H1 (cell line): Measurements from ENCODE around the gene AMBP. TPM values are rescaled to one million over a fixed set of nuclear protein-coding genes. Genes with fewer than 3 reads are reported as not detected.
A peak's percentile ranks its signal among the peaks of the same experiment; 100 is the strongest.

Source experiments
- CTCF ChIA-PET: fragments of 300-600 bp; sonication (Branson Sonifier 250); formaldehyde crosslinking; loops from one replicate; lab custom pipeline; 2021; ENCODE audit not compliant: partially characterized antibody; lab: Charles Lee
- POLR2A ChIA-PET: fragments of 300-600 bp; sonication (Branson Sonifier 250); formaldehyde crosslinking; loops from one replicate; lab custom pipeline; 2021; ENCODE audit warnings: inconsistent platforms; ENCODE audit not compliant: partially characterized antibody; lab: Charles Lee
- DNase-seq, 2 experiments: peaks; one replicate each; pipeline versions ENCODE4 v3.0.0 to v3.0.0-alpha.2; 2010 to 2022; ENCODE audit warnings: low spot score in 2 of 2, low read depth in 1 of 2, mixed read lengths in 1 of 2
- FAIRE-seq: peaks from 2 replicates; lab custom pipeline; 2011; peaks lifted over from hg19 to GRCh38; lab: Jason Lieb, UNC
- H2AFZ ChIP-seq: 2 replicates; pipeline ENCODE4 v1.8.1; 2012; ENCODE audit warnings: low read length, inconsistent platforms
- H2AK5ac ChIP-seq: 2 replicates; pipeline ENCODE4 v1.6.1; 2013; ENCODE audit warnings: low read depth, low read length
- H2BK120ac ChIP-seq: replicated peaks from 2 replicates; pipeline ENCODE3; 2013; ENCODE audit warnings: low read depth, low read length, inconsistent platforms
- H2BK12ac ChIP-seq: 2 replicates; pipeline ENCODE4 v1.6.1; 2013; ENCODE audit warnings: low read depth, low read length
- H2BK15ac ChIP-seq: 2 replicates; pipeline ENCODE4 v1.6.1; 2013; ENCODE audit warnings: low read length
- H2BK20ac ChIP-seq: 2 replicates; pipeline ENCODE4 v1.6.1; 2013; ENCODE audit warnings: low read length
- H2BK5ac ChIP-seq: 2 replicates; pipeline ENCODE4 v1.6.1; 2013; ENCODE audit warnings: low read depth, low read length
- H3K14ac ChIP-seq: 2 replicates; pipeline ENCODE4 v1.6.1; 2013; ENCODE audit warnings: inconsistent platforms; ENCODE audit not compliant: insufficient read length
- H3K18ac ChIP-seq: 2 replicates; pipeline ENCODE4 v1.6.1; 2013; ENCODE audit warnings: low read length; ENCODE audit errors: extremely low read depth
- H3K23ac ChIP-seq: 2 replicates; pipeline ENCODE4 v1.6.1; 2013; ENCODE audit warnings: inconsistent platforms; ENCODE audit not compliant: insufficient read length
- H3K23me2 ChIP-seq: 2 replicates; pipeline ENCODE4 v1.6.1; 2013; ENCODE audit warnings: low read depth, low read length
- H3K27ac ChIP-seq: 2 replicates; pipeline ENCODE4 v1.6.1; 2011; ENCODE audit warnings: low read depth, low read length, inconsistent platforms
- H3K27me3 ChIP-seq, 4 experiments: replicated peaks in 1 of 4; 1 replicate in 1 of 4; 2 replicates in 3 of 4; pipeline versions ENCODE4 v1.6.1 to v1.8.1; 2011 to 2013; ENCODE audit warnings: low read length in 3 of 4, mild to moderate bottlenecking in 3 of 4, inconsistent platforms in 2 of 4, mixed read lengths in 2 of 4, moderate library complexity in 1 of 4; ENCODE audit not compliant: control insufficient read depth in 3 of 4, insufficient read depth in 3 of 4; ENCODE audit errors: extremely low read depth in 1 of 4
- H3K36me3 ChIP-seq, 4 experiments: 2 replicates each; pipeline versions ENCODE4 v1.6.1 to v1.8.1; 2011 to 2013; ENCODE audit warnings: mild to moderate bottlenecking in 4 of 4, low read length in 3 of 4, moderate library complexity in 2 of 4, control low read depth in 1 of 4, inconsistent platforms in 1 of 4; ENCODE audit not compliant: insufficient read depth in 4 of 4, control insufficient read depth in 2 of 4
- H3K4ac ChIP-seq: replicated peaks from 2 replicates; pipeline ENCODE3; 2013; ENCODE audit warnings: low read length, low read depth, mixed read lengths, inconsistent platforms; ENCODE audit not compliant: insufficient read length
- H3K4me1 ChIP-seq, 4 experiments: replicated peaks in 1 of 4; 1 replicate in 1 of 4; 2 replicates in 3 of 4; pipeline versions ENCODE4 v1.6.1 to v1.8.1; 2011 to 2013; ENCODE audit warnings: low read length in 3 of 4, inconsistent platforms in 2 of 4, mixed read lengths in 1 of 4; ENCODE audit not compliant: insufficient read depth in 4 of 4, control insufficient read depth in 3 of 4
- H3K4me2 ChIP-seq, 2 experiments: 2 replicates each; pipeline versions ENCODE4 v1.6.1 to v1.8.1; 2011 to 2013; ENCODE audit warnings: low read depth in 2 of 2, low read length in 2 of 2, control low read depth in 1 of 2, inconsistent platforms in 1 of 2, mild to moderate bottlenecking in 1 of 2; ENCODE audit not compliant: insufficient read depth in 1 of 2
- H3K4me3 ChIP-seq, 4 experiments: fragments of 200-600, 300-600 bp in 1 of 4; sonication (generic), shearing (Covaris generic), sonication (Bioruptor Twin) in 1 of 4; 2 replicates each; pipeline versions ENCODE4 v1.5.1 to v1.8.1; 2011 to 2016; ENCODE audit warnings: low read length in 4 of 4, low read depth in 3 of 4, control low read depth in 2 of 4, inconsistent platforms in 2 of 4, mild to moderate bottlenecking in 2 of 4, mixed read lengths in 1 of 4, moderate library complexity in 1 of 4; ENCODE audit not compliant: insufficient read depth in 2 of 4; ENCODE audit errors: extremely low read depth in 1 of 4
- H3K56ac ChIP-seq: replicated peaks from 2 replicates; pipeline ENCODE3; 2013; ENCODE audit warnings: low read depth, mild to moderate bottlenecking, mixed read lengths, low read length, inconsistent platforms; ENCODE audit not compliant: insufficient read length
- H3K79me1 ChIP-seq: 2 replicates; pipeline ENCODE4 v1.6.1; 2013; ENCODE audit warnings: low read depth, low read length, control low read depth
- H3K79me2 ChIP-seq, 2 experiments: 2 replicates each; pipeline versions ENCODE4 v1.6.1 to v1.8.1; 2012 to 2013; ENCODE audit warnings: low read length in 2 of 2, mild to moderate bottlenecking in 2 of 2, inconsistent platforms in 1 of 2; ENCODE audit not compliant: insufficient read depth in 2 of 2, control insufficient read depth in 1 of 2
- H3K9ac ChIP-seq, 4 experiments: replicated peaks in 1 of 4; 1 replicate in 1 of 4; 2 replicates in 3 of 4; pipeline versions ENCODE4 v1.6.1 to v1.8.1; 2011 to 2013; ENCODE audit warnings: low read depth in 3 of 4, low read length in 3 of 4, control low read depth in 2 of 4, mild to moderate bottlenecking in 2 of 4, moderate library complexity in 2 of 4, inconsistent platforms in 1 of 4; ENCODE audit errors: extremely low read depth in 1 of 4
- H3K9me3 ChIP-seq, 2 experiments: 2 replicates each; pipeline versions ENCODE4 v1.6.1 to v1.8.1; 2012 to 2013; ENCODE audit warnings: mild to moderate bottlenecking in 2 of 2, moderate library complexity in 2 of 2, control low read depth in 1 of 2, inconsistent platforms in 1 of 2, low read depth in 1 of 2, low read length in 1 of 2, mixed read lengths in 1 of 2; ENCODE audit not compliant: insufficient read depth in 2 of 2
- H4K20me1 ChIP-seq, 2 experiments: replicated peaks in 1 of 2; 2 replicates each; pipeline versions ENCODE3 to v1.8.1; 2011 to 2013; ENCODE audit warnings: inconsistent platforms in 2 of 2, low read length in 2 of 2, mild to moderate bottlenecking in 1 of 2; ENCODE audit not compliant: insufficient read depth in 2 of 2, control insufficient read depth in 1 of 2
- H4K5ac ChIP-seq: 2 replicates; pipeline ENCODE4 v1.6.1; 2013; ENCODE audit warnings: low read length, low read depth, mixed read lengths, inconsistent platforms; ENCODE audit not compliant: insufficient read length
- H4K8ac ChIP-seq: 2 replicates; pipeline ENCODE4 v1.8.0; 2013; ENCODE audit warnings: mild to moderate bottlenecking, moderate library complexity, low read length, inconsistent platforms; ENCODE audit not compliant: insufficient read depth; ENCODE audit errors: extremely low read depth
- H4K91ac ChIP-seq: replicated peaks from 2 replicates; pipeline ENCODE3; 2013; ENCODE audit warnings: low read length, mixed read lengths, inconsistent platforms; ENCODE audit not compliant: insufficient read length
- PHF8 ChIP-seq: fragments of 200-600 bp; sonication (generic); conservative IDR thresholded peaks from 2 replicates; pipeline ENCODE4 v1.7.1; 2012; ENCODE audit warnings: low read depth, mild to moderate bottlenecking, inconsistent platforms, low read length, moderate library complexity
- TAF7 ChIP-seq: optimal IDR thresholded peaks from 2 replicates; pipeline ENCODE3; 2011; ENCODE audit warnings: low read depth, mild to moderate bottlenecking, inconsistent platforms, low read length, moderate library complexity, borderline replicate concordance
- WGBS, 2 experiments: shearing (Covaris generic) in 1 of 2; methylation state at CpG; one replicate each; pipeline versions ENCODE4 v1.1.6 to v1.1.7; 2013 to 2015; ENCODE audit warnings: low lambda C conversion rate in 2 of 2, mixed read lengths in 2 of 2, inconsistent platforms in 1 of 2, low coverage in 1 of 2, missing lambda C conversion rate in 1 of 2; ENCODE audit not compliant: insufficient replicate concordance in 2 of 2, insufficient coverage in 1 of 2, insufficient read length in 1 of 2; ENCODE audit errors: extremely low coverage in 1 of 2, missing lambda C conversion rate in 1 of 2; 5-methylcytosine and 5-hydroxymethylcytosine counted together
- polyA plus RNA-seq, 7 experiments: library from polyadenylated mRNA; depleted of rRNA in 3 of 7; stranded (reverse) in 5 of 7; unstranded in 2 of 7; fragments of >200 nt in 5 of 7; fragments of 200-250 nt in 2 of 7; gene quantifications; 1 replicate in 5 of 7; 2 replicates in 1 of 7; 4 replicates in 1 of 7; pipeline versions ENCODE4 v1.2.1 to v1.2.3, GENCODE V29; 2011 to 2013; ENCODE audit warnings: missing spikeins in 2 of 7, mixed read lengths in 2 of 7
- total RNA-seq: library from RNA; stranded (reverse); fragmentation: NEBNext Ultra II Directional; extraction: Animal tissue kit (Norgen Biotek cat#: 25700); gene quantifications from 2 replicates; pipeline ENCODE4 v1.2.1, GENCODE V29; 2021

Gene AMBP
- total and polyA plus RNA-seq, 2 of the 8 experiments (the other 6 are each of a cell fraction or from before 2014, with no cell fraction given): 3.0 to 4.0 TPM

GRCh38 chr9:114109124-114109523 is 31.0 kb upstream of the AMBP start:
- H3K27me3 ChIP-seq: peaks cover 0 to 17% (median 5%) of the 10 kb centered on the region in 4 experiments; a peak in 3 of 7 replicates
- DNase-seq: no peak
- no peaks in the 10 kb centered on the region for H3K79me1 ChIP-seq
- H2BK5ac ChIP-seq: 0 out of 2 replicates have a peak overlapping the region, but pooled peaks have one; percentile 44
- no peak overlapping the region for H4K91ac ChIP-seq
- no peaks in the 10 kb centered on the region for H4K20me1 ChIP-seq
- H3K4me1 ChIP-seq: peaks cover 0 to 9% (median 7%) of the 10 kb centered on the region in 4 experiments; a peak in 6 of 7 replicates
- no peak overlapping the region for H2BK120ac ChIP-seq
- H4K5ac ChIP-seq: no peak overlapping the region
- H2BK20ac ChIP-seq: peak overlapping the region; percentile 13; the same call in 1 of the 2 replicates
- H2BK15ac ChIP-seq: no peak overlapping the region; the same call in 1 of the 2 replicates
- H3K23me2 ChIP-seq: no peaks in the 10 kb centered on the region; the same call in 1 of the 2 replicates
- no peak overlapping the region for H3K18ac ChIP-seq
- H3K79me2 ChIP-seq: no peaks in the 10 kb centered on the region
- no peak overlapping the region for H3K56ac ChIP-seq
- H2AFZ ChIP-seq: no peak overlapping the region
- FAIRE-seq: no peak
- no peak overlapping the region for H4K8ac ChIP-seq
- H3K14ac ChIP-seq: no peak overlapping the region
- no peak overlapping the region for H3K23ac ChIP-seq
- no peak overlapping the region for H3K4me2 ChIP-seq
- no peak overlapping the region for H3K4me3 ChIP-seq
- H3K27ac ChIP-seq: no peak overlapping the region
- TF ChIP-seq PHF8: no peak
- TF ChIP-seq TAF7: no peak
- H2AK5ac ChIP-seq: no peak overlapping the region
- no peak overlapping the region for H2BK12ac ChIP-seq
- WGBS, 2 experiments: 86% methylated on average over 6 of the region's 6 CpGs; no CpG with 5 or more reads in 1 of the 2 experiments
- CTCF ChIA-PET: interaction anchor here (0.9 to 17.7 kb wide), 31 partner anchors 8 to 372 kb away, joined by 3 to 206 read pairs (median 11); partner anchors contain the start of genes AMBP, COL27A1 and KIF12
- H3K4ac ChIP-seq: no peak overlapping the region
- H3K9me3 ChIP-seq: no peaks in the 10 kb centered on the region
- POLR2A ChIA-PET: interaction anchor here (1.3 to 2.4 kb wide), 6 partner anchors 10 to 182 kb away, joined by 4 to 8 read pairs (median 6); partner anchors contain the start of gene KIF12
- H3K9ac ChIP-seq: no peak overlapping the region
- no peaks in the 10 kb centered on the region for H3K36me3 ChIP-seq
